Measurements from ENCODE around the gene MAN1B1. TPM values are rescaled to one million over a fixed set of nuclear protein-coding genes. Genes with fewer than 3 reads are reported as not detected.

Gene MAN1B1
- total and polyA plus RNA-seq, 2 of the 8 experiments (the other 6 are each of a cell fraction or from before 2014, with no cell fraction given) = 33.7 to 36.3 TPM

DNA sequence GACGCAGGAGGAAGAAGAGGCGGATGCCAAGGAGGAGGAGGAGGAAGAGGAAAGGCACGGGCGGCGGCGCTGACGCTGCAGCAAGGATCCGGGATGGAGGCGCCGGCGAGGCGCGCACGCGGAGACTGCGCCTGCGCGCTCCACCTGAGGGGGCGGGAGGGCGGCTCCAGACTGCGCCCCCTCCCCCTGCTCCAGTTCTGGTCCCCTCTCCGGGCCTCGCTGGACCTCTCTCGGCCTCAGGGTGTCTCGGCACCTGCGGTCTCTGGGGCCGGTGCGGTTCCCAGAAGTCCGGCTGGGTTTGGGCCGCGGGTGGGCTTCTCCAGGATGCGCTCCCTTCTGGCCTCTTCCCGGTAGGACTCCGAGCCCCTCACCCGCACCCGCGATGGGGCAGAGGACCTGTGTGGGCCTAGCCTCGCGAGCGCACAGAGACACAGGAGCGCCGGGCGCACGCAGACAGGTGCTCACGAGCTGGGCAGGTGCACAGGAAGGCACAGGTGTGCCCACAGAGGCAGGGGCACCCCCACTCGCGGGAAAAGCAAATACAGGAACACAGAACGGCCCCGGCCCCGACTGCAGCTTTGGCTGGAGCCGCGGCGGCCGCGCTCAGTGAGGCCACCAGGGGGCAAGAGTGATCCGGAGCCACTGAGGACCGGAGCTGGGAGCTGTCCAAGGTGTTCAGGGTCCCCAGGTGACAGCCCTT is 40.5 kb upstream of the MAN1B1 start, which contains the start of gene NPDC1:
NPDC1 (minus strand) TSS at position 90 of the 700 bp plus-strand sequence. CDS start 188 bp downstream, outside the sequence.
- 2% methylated on average over 46 of the region's 57 CpGs; no CpG with 5 or more reads in 1 of the 2 experiments for WGBS, 2 experiments (ENCODE audit: extremely low coverage in 1 of 2, insufficient coverage in 1 of 2, insufficient read length in 1 of 2, insufficient replicate concordance in 2 of 2, low coverage in 1 of 2, low lambda C conversion rate in 2 of 2, missing lambda C conversion rate in 1 of 2)
- peak within 1 kb of the TSS; percentile 38 to 62 (median 56) for H3K4me3 ChIP-seq (ENCODE audit: extremely low read depth in 1 of 4, insufficient read depth in 2 of 4, low read depth in 3 of 4, low read length in 4 of 4)
- H2BK5ac ChIP-seq (ENCODE audit: low read depth, low read length) = no peak within 1 kb of the TSS
- FAIRE-seq = no peak
- no peak within 1 kb of the TSS for H2AK5ac ChIP-seq (ENCODE audit: low read depth, low read length)
- H3K4ac ChIP-seq (replicated peaks; ENCODE audit: insufficient read length, low read depth, low read length) = no peak within 1 kb of the TSS
- no peak within 1 kb of the TSS for H3K14ac ChIP-seq (ENCODE audit: insufficient read length)
- H3K4me1 ChIP-seq (replicated peaks in 1 of 4; ENCODE audit: control insufficient read depth in 3 of 4, insufficient read depth in 4 of 4, low read length in 3 of 4) = peaks cover 3 to 14% (median 8%) of the 10 kb centered on the region in 4 experiments; a peak in 6 of 7 replicates
- H4K5ac ChIP-seq (ENCODE audit: insufficient read length, low read depth, low read length) = peak within 1 kb of the TSS; percentile 42
- H3K79me2 ChIP-seq (ENCODE audit: control insufficient read depth in 1 of 2, insufficient read depth in 2 of 2, low read length in 2 of 2) = peaks cover 0 to 4% of the 10 kb centered on the region in 2 experiments; a peak in 1 of 4 replicates
- peaks cover 9% of the 10 kb centered on the region for H3K79me1 ChIP-seq (ENCODE audit: low read depth, low read length)
- no peak within 1 kb of the TSS for H3K56ac ChIP-seq (replicated peaks; ENCODE audit: insufficient read length, low read depth, low read length)
- peak within 1 kb of the TSS; percentile 54 for H4K91ac ChIP-seq (replicated peaks; ENCODE audit: insufficient read length, low read length)
- no peak within 1 kb of the TSS for H2BK120ac ChIP-seq (replicated peaks; ENCODE audit: low read depth, low read length)
- H3K18ac ChIP-seq (ENCODE audit: extremely low read depth, low read length) = peak within 1 kb of the TSS; percentile 7
- peak within 1 kb of the TSS; percentile 79; the same call in 1 of the 2 replicates for H4K8ac ChIP-seq (ENCODE audit: extremely low read depth, insufficient read depth, low read length)
- no peak within 1 kb of the TSS for H3K27ac ChIP-seq (ENCODE audit: low read depth, low read length)
- H3K9me3 ChIP-seq (ENCODE audit: insufficient read depth in 2 of 2, low read depth in 1 of 2, low read length in 1 of 2) = no peaks in the 10 kb centered on the region
- peak within 1 kb of the TSS in 1 of 4 experiments; percentile 71; a peak in 4 of 7 replicates for H3K9ac ChIP-seq (replicated peaks in 1 of 4; ENCODE audit: extremely low read depth in 1 of 4, low read depth in 3 of 4, low read length in 3 of 4)
- peak within 1 kb of the TSS; percentile 34 to 99 for H3K4me2 ChIP-seq (ENCODE audit: insufficient read depth in 1 of 2, low read depth in 2 of 2, low read length in 2 of 2)
- H3K23me2 ChIP-seq (ENCODE audit: low read depth, low read length) = peaks cover 12% of the 10 kb centered on the region; the same call in 1 of the 2 replicates
- H2AFZ ChIP-seq (ENCODE audit: low read length) = no peak within 1 kb of the TSS
- peak; percentile 59 to 99 for DNase-seq (ENCODE audit: low read depth in 1 of 2, low spot score in 2 of 2)
- H4K20me1 ChIP-seq (replicated peaks in 1 of 2; ENCODE audit: control insufficient read depth in 1 of 2, insufficient read depth in 2 of 2, low read length in 2 of 2) = peaks cover 8 to 26% of the 10 kb centered on the region in 2 experiments
- peak within 1 kb of the TSS; percentile 17; the same call in 1 of the 2 replicates for H2BK12ac ChIP-seq (ENCODE audit: low read depth, low read length)
- ChIA-PET POLR2A (ENCODE audit: partially characterized antibody) (interaction anchor here (0.6 to 1.6 kb wide), 6 partner anchors 10 to 198 kb away, joined by 3 to 4 read pairs (median 3); partner anchors contain the start of gene MAN1B1), CTCF (ENCODE audit: partially characterized antibody) (interaction anchor here (0.5 to 7.6 kb wide), 34 partner anchors 8 to 296 kb away, joined by 3 to 291 read pairs (median 4); partner anchors contain the start of genes ABCA2, FUT7, MAN1B1 and RNF224)
- H3K23ac ChIP-seq (ENCODE audit: insufficient read length) = no peak within 1 kb of the TSS
- H2BK20ac ChIP-seq (ENCODE audit: low read length) = no peak within 1 kb of the TSS
- peaks cover 17 to 51% (median 37%) of the 10 kb centered on the region in 4 experiments for H3K27me3 ChIP-seq (replicated peaks in 1 of 4; ENCODE audit: control insufficient read depth in 3 of 4, extremely low read depth in 1 of 4, insufficient read depth in 3 of 4, low read length in 3 of 4)
- no peak within 1 kb of the TSS for H2BK15ac ChIP-seq (ENCODE audit: low read length)
- H3K36me3 ChIP-seq (ENCODE audit: control insufficient read depth in 2 of 4, insufficient read depth in 4 of 4, low read length in 3 of 4) = no peaks in the 10 kb centered on the region
- no peak for TF ChIP-seq CBX8 (IDR thresholded peaks at IDR 0.05; ENCODE audit: borderline replicate concordance, low read depth, low read length)
- TF ChIP-seq HDAC2 (IDR thresholded peaks at IDR 0.05; ENCODE audit: borderline replicate concordance in 1 of 2, low read depth in 2 of 2, low read length in 2 of 2) = peak; percentile 49 to 72; a peak in 3 of 4 replicates
- peak; percentile 63 to 76 for TF ChIP-seq RAD21 (IDR thresholded peaks at IDR 0.05 in 1 of 2, conservative IDR thresholded peaks at IDR 0.05 in 1 of 2; ENCODE audit: low read depth in 2 of 2, low read length in 2 of 2)
- TF ChIP-seq EGR1 (IDR thresholded peaks at IDR 0.05; ENCODE audit: borderline replicate concordance, low read depth, low read length) = peak; percentile 85; the same call in 1 of the 2 replicates
- no peak for TF ChIP-seq JUN (IDR thresholded peaks at IDR 0.05; ENCODE audit: low read depth, low read length)
- TF ChIP-seq BCL11A (IDR thresholded peaks at IDR 0.05; ENCODE audit: low read depth in 2 of 2, low read length in 2 of 2) = no peak
- no peak for TF ChIP-seq SAP30 (IDR thresholded peaks at IDR 0.05; ENCODE audit: insufficient read depth, insufficient replicate concordance, low read length)
- no peak for TF ChIP-seq ATF2 (IDR thresholded peaks at IDR 0.05; ENCODE audit: low read length)
